Measurements from ENCODE around the gene KIAA0319L.
"Not testable (repeated sequence)": the region's sequence is repeated elsewhere in the genome, so short reads cannot be mapped to it uniquely, and the experiment has no call there.

The KIAA0319L gene

GRCh38 chr1:35557118-35557610 lies at the start of gene KIAA0319L:
Gene KIAA0319L, minus strand, starts transcription at chr1:35557403. Its CDS starts 2,912 bp downstream, at chr1:35554491.
- DNase-seq (ENCODE audit: low read depth), result no peak

DNA sequence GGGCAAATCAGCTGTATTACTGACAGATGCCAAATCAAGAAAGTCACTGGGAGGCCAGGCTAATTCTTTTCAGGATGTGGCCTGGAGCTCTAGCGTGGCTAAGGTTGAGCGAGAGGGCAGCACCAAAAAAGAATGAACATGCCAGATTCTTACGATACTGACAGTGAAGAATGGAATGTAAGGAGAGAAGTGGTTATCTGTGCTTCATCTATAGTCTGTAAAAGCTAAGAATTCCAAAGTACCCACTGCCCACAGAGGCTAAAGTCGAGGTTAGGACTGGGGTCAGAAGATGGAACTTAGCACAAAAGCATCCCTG lies 48.6 kb upstream of the KIAA0319L start:
- DNase-seq (ENCODE audit: low read depth), result peak; percentile 55

- no peak for DNase-seq (ENCODE audit: low read depth)
Observed at GRCh38 chr1:35605071-35605866, 48.1 kb upstream of the KIAA0319L start.

DNA sequence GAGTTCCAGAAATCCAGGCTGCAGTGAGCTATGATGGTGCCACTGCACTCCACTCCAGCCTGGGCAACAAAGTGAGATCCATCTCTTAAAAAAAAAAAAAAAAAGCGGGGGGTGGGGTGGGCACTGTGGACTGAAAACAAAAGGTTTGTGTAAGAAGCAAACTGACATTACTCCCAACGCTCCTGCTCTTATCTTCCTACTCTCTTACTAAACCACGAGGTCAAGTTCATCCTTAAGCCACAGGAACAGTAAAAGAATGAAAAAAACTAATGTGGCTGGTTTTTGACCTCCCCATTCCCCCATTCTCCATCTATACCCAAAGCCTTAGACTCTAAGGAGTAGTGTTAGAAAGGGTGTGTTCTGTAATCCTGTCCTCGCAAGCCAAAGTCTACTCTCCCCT lies 46.7 kb upstream of the KIAA0319L start:
- DNase-seq (ENCODE audit: low read depth), result no peak

- DNase-seq (ENCODE audit: low read depth), result no peak
Observed at GRCh38 chr1:35603468-35603867, 46.3 kb upstream of the KIAA0319L start.

DNA sequence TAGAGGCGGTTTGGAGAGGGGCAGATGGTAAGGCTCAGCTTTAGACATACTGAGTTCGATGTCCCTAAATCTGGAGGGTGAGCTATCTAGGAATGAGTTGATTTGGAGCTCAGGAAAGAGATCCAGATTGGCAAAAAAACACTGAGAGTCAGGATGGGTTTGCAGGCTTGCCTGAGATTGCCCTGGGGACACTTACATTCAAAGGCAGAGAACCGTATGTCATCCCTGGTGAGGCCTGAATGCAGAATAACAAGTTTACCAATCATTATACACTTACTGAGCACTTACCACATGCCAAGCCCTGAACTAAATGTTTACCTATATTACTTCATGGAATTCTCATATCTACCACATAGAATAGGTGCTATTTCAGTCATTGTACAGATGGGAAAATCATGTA lies 43.4 kb upstream of the KIAA0319L start:
- DNase-seq (ENCODE audit: low read depth), result no peak

DNA sequence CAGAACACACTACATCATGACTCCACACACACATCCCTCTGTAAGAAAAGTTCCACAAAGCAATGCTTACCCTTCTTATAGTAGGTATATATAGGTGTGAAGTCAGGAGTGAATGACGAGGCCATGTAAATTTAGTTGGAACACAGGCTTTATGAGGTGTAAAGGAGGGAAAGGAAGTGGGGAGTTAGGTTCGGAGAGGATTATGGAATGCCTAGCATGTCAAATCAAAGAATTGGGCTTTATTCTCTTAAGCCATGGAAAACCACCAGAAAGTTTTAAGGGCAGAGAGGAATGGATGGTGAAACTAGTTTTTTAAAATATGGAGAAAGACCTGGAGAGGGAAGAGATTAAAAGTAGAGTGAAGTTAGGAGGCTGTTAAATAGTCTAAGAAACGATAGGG lies 42.2 kb upstream of the KIAA0319L start:
- DNase-seq (ENCODE audit: low read depth), result no peak

- no peak for DNase-seq (ENCODE audit: low read depth)
Observed at GRCh38 chr1:35598895-35599294, 41.7 kb upstream of the KIAA0319L start.

DNA sequence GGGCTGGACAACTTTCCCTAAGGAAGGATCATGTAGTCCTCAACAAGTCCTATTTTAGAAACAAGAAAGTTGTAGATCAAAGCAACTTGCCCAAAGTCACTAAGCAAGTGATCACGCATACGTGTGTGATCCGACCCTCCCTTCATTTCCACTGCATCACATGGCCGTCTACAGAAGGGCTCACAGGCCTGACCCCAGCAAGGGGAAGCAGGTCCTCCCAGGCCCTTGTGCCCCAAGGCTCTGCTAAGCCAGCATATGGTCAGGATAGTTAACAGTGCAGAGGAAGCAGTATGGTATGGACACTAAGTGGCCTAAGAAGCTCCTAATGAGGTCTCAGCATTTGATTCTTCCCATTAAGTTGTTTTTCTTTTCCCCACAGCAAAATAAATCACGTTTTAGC lies 40.7 kb upstream of the KIAA0319L start:
- DNase-seq (ENCODE audit: low read depth), result no peak

GRCh38 chr1:35595684-35596083 lies 38.5 kb upstream of the KIAA0319L start:
- no peak for DNase-seq (ENCODE audit: low read depth)

DNA sequence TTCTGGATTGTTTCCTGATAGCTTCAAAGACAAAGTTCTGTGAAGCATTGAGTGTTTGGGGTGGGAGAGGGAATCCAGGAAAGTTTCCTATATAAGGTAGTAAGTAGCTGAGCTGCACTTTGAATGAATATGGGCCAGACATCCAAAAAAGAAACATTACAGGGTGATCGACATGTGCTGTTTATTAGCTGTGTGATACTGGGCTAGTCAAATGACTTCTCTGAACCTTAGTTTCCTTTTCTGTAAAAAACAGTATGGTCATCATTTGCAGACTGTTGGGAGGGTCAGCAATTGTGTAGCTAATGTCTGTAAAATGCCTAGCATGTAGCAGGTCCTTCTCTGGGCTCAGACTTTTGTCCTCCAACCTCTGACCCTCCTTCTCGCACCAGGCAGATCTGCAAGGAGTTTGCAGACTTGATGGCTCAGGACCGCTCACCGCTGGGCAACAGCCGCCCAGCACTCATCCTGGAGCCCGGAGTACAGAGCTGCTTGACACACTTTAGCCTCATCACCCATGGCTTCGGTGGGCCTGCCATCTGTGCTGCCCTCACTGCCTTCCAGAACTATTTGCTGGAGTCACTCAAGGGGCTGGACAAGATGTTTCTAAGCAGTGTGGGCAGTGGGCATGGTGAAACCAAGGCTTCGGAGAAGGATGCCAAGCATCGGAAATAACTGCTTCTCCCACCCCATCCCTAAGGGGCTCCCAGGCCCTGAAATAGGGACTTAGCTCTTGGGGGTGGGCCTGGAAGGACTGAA lies 37.0 kb upstream of the KIAA0319L start:
- no peak for DNase-seq (ENCODE audit: low read depth)

- DNase-seq (ENCODE audit: low read depth), result no peak
Observed at GRCh38 chr1:35592991-35593769, 36.0 kb upstream of the KIAA0319L start.

- no peak for DNase-seq (ENCODE audit: low read depth)
Observed at GRCh38 chr1:35591211-35591610, 34.0 kb upstream of the KIAA0319L start.

GRCh38 chr1:35590476-35591040 lies 33.4 kb upstream of the KIAA0319L start:
- DNase-seq (ENCODE audit: low read depth), result no peak

DNA sequence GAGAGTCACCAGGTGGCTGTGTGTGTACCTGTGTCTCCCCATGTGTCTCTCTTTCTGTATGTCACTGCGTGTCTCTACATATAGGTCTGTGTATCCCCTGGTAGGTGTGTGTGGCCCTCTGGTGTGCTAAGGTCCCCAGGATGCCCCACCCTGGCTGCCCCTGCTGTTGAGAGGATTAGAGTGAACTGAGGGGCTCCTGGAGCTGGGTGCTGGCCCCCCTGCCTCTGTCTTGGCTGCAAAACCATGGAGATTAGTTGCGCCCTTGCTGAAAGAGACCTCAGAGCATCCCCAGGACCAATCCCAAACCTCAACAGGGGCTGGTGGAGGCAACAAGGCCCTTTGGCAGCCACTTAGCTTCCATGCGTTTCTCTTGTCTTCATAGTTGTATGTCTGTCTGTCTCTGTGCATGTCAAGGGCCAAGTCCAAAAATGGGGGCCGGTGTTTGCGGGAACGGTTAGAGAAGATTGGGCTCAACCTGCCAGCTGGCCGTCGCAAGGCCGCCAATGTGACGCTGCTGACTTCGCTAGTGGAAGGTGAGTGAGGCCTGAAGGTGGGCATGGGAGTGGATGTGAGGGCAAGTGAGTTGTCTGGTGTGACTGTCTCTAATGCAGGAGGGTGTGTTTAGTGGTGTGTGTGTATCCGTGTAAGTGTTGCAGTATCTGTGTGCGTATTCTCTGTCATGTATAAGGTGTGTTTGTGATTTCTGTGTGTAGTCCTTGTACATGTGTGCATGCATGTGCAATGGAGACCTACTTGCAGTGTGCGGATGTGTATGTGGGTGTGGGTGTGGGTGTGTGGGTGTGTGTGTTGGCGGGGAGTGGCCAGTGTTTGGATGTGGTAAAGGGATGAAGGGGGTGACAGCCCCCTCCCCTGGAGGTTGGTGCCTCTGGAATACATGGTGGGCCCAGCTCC lies 32.6 kb upstream of the KIAA0319L start:
- no peak for DNase-seq (ENCODE audit: low read depth)

- DNase-seq (ENCODE audit: low read depth), result no peak
Observed at GRCh38 chr1:35588197-35588910, 31.2 kb upstream of the KIAA0319L start.

- DNase-seq (ENCODE audit: low read depth), result no peak
Observed at GRCh38 chr1:35587736-35588135, 30.5 kb upstream of the KIAA0319L start.

GRCh38 chr1:35586808-35587207 lies 29.6 kb upstream of the KIAA0319L start:
- DNase-seq (ENCODE audit: low read depth), result no peak

DNA sequence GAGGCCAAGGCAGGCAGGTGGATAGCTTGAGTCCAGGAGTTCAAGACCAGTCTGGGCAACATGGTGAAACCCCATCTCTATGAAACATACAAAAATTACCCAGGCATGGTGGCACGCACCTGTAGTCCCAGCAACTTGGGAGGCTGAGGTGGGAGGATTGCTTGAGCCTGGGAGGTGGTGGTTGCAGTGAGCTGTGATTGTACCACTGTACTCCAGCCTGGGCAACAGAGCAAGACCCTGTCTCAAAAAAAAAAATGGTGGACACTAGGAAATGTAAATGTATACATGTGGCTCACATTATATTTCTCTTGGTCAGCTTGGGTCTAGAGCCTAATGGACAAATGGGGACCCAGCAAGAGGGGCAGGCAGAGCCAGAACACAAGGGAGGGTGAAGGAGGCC lies 28.6 kb upstream of the KIAA0319L start:
- not testable (repeated sequence) for DNase-seq (ENCODE audit: low read depth)

GRCh38 chr1:35585281-35585680 lies 28.1 kb upstream of the KIAA0319L start:
- DNase-seq (ENCODE audit: low read depth), result no peak

GRCh38 chr1:35581621-35582020 lies 24.4 kb upstream of the KIAA0319L start:
- not testable (repeated sequence) for DNase-seq (ENCODE audit: low read depth)
